GM12891 (cell line): ENCODE measurements around the gene MSI2.

Source experiments
- POLR2A ChIP-seq: IDR thresholded peaks from 2 replicates; pipeline ENCODE4 v1.6.1; 2011; ENCODE audit warnings: low read depth, low read length, control low read depth
- POLR2AphosphoS5 ChIP-seq: IDR thresholded peaks from 2 replicates; pipeline ENCODE4 v1.6.1; 2011; ENCODE audit warnings: low read depth, low read length, control low read depth
- POU2F2 ChIP-seq: IDR thresholded peaks from 2 replicates; pipeline ENCODE4 v1.6.1; 2011; ENCODE audit warnings: low read depth, mild to moderate bottlenecking, control low read depth, low read length, moderate library complexity
- SPI1 ChIP-seq: IDR thresholded peaks from 2 replicates; pipeline ENCODE4 v1.6.1; 2011; ENCODE audit warnings: low read depth, low read length, control low read depth
- TAF1 ChIP-seq: IDR thresholded peaks from 2 replicates; pipeline ENCODE4 v1.6.1; 2011; ENCODE audit warnings: low read depth, low read length, control low read depth

DNA sequence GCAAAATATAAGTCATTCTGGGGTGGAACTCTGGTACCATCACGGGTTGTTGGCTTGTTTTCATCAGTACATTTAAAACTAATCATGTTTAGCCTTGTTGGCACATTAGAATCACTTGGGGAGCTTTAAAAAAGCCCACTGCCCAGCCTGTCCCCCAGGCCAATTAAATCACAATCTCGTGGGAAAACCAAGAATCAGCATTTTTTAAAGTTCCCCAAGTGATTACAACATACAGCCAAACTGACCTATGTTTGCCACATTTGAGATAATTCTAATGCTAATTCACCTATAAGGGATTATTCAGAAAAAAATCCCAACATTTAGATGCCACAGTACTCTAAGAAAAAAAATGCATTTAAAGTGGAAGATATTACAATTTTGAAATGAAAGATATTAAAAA lies 8.4 kb upstream of the MSI2 start:
- TF ChIP-seq POLR2A (no peak), TAF1 (no peak), POLR2AphosphoS5 (no peak), SPI1 (no peak), POU2F2 (no peak)
